HCT116 (cell line): ENCODE results near the gene EBPL.

Source experiments
- CEBPB ChIP-seq: IDR thresholded peaks from 2 replicates; pipeline ENCODE4 v1.6.1; 2012; ENCODE audit warnings: low read depth
- CTCF ChIP-seq, 3 experiments: fragments of 200-600 bp in 1 of 3; sonication (generic) in 1 of 3; IDR thresholded peaks in 2 of 3; conservative IDR thresholded peaks in 1 of 3; 2 replicates each; pipeline ENCODE4 v1.5.1; 2012 to 2017; ENCODE audit warnings: low read depth in 2 of 3, low read length in 2 of 3, antibody characterized with exemption in 1 of 3, borderline replicate concordance in 1 of 3, control low read depth in 1 of 3, mild to moderate bottlenecking in 1 of 3, mixed read lengths in 1 of 3, mixed run types in 1 of 3, moderate library complexity in 1 of 3; ENCODE audit not compliant: insufficient read depth in 1 of 3
- EZH2phosphoT487 ChIP-seq: fragments of 200-600 bp; IDR thresholded peaks from 2 replicates; pipeline ENCODE4 v1.6.1; 2018; ENCODE audit warnings: antibody characterized with exemption, borderline replicate concordance
- POLR2A ChIP-seq: IDR thresholded peaks from 2 replicates; pipeline ENCODE4 v1.7.0; 2011; ENCODE audit warnings: borderline replicate concordance; ENCODE audit not compliant: insufficient read depth, insufficient read length; ENCODE audit errors: extremely low read depth
- SIN3A ChIP-seq: IDR thresholded peaks from 2 replicates; pipeline ENCODE4 v1.6.1; 2012; ENCODE audit warnings: low read depth
- SRF ChIP-seq: IDR thresholded peaks from 2 replicates; pipeline ENCODE4 v1.6.1; 2012; ENCODE audit warnings: low read depth
- TCF7L2 ChIP-seq: IDR thresholded peaks from 2 replicates; pipeline ENCODE4 v1.7.0; 2011; ENCODE audit warnings: borderline replicate concordance, inconsistent platforms; ENCODE audit not compliant: insufficient read depth, insufficient read length; ENCODE audit errors: extremely low read depth
- TF ChIP-seq, protein P1 (sequence below): IDR thresholded peaks from 2 replicates; pipeline ENCODE4 v1.6.1; 2012
- TF ChIP-seq, protein P2 (sequence below): IDR thresholded peaks from 2 replicates; pipeline ENCODE4 v1.6.1; 2011; ENCODE audit warnings: mild to moderate bottlenecking, low read length, moderate library complexity; ENCODE audit not compliant: insufficient replicate concordance; ENCODE audit errors: extremely low read depth

- TF ChIP-seq CTCF (IDR thresholded peaks at IDR 0.05 in 2 of 3, conservative IDR thresholded peaks at IDR 0.05 in 1 of 3; ENCODE audit: borderline replicate concordance in 1 of 3, insufficient read depth in 1 of 3, low read depth in 2 of 3, low read length in 2 of 3) (no peak), SIN3A (no peak), POLR2A (no peak), EZH2phosphoT487 (no peak), TCF7L2 (no peak), SRF (no peak), CEBPB (no peak)
- TF ChIP-seq, protein P1, sequence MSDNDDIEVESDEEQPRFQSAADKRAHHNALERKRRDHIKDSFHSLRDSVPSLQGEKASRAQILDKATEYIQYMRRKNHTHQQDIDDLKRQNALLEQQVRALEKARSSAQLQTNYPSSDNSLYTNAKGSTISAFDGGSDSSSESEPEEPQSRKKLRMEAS = no peak
- TF ChIP-seq, protein P2, sequence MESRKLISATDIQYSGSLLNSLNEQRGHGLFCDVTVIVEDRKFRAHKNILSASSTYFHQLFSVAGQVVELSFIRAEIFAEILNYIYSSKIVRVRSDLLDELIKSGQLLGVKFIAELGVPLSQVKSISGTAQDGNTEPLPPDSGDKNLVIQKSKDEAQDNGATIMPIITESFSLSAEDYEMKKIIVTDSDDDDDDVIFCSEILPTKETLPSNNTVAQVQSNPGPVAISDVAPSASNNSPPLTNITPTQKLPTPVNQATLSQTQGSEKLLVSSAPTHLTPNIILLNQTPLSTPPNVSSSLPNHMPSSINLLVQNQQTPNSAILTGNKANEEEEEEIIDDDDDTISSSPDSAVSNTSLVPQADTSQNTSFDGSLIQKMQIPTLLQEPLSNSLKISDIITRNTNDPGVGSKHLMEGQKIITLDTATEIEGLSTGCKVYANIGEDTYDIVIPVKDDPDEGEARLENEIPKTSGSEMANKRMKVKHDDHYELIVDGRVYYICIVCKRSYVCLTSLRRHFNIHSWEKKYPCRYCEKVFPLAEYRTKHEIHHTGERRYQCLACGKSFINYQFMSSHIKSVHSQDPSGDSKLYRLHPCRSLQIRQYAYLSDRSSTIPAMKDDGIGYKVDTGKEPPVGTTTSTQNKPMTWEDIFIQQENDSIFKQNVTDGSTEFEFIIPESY = no peak
These were observed 61.3 kb downstream of the EBPL start for GRCh38 chr13:49629947-49630346.
